ENCODE results near the gene DDX42. TPM values are rescaled to one million over a fixed set of nuclear protein-coding genes. Genes with fewer than 3 reads are reported as not detected.

Gene DDX42
- total and polyA plus RNA-seq, 2 of the 13 experiments (the other 11 are each of a cell fraction or from before 2014, with no cell fraction given), result 87.2 to 92.9 TPM

DNA sequence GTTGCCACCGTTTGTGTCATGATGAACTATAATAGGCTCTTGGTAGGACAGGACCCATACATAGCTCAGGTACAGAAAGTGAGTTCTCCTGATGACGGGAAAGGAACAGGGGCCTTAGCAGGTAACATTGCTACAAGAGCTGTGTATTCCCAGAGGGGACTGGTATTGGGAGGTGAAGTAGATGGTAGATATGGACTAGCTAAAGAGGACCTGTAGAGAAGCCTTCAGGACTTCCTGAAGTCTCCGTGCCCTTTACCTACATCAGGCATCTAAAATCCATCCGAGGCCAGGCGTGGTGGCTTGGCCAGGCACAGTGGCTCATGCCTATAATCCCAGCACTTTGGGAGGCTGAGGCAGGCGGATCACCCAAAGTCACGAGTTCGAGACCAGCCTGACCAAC is 81.2 kb downstream of the DDX42 start:
- DNase-seq (ENCODE audit: low spot score) (no peak), FAIRE-seq (no peak), ATAC-seq (peak; percentile 6)
- Histone ChIP-seq H2AFZ (ENCODE audit: low read length) (no peak overlapping the region), H4K20me1 (ENCODE audit: insufficient read depth, low read length) (no peaks in the 10 kb centered on the region), H3K9ac (ENCODE audit: insufficient read depth, low read depth, low read length) (no peak overlapping the region; the same call in 1 of the 2 replicates), H3K4me3 (replicated peaks in 1 of 3; ENCODE audit: insufficient read depth in 1 of 3, low read depth in 2 of 3, low read length in 3 of 3) (no peak overlapping the region), H3K36me3 (replicated peaks in 1 of 2; ENCODE audit: control insufficient read depth in 1 of 2, insufficient read depth in 2 of 2, low read length in 2 of 2) (no peaks in the 10 kb centered on the region), H3K9me3 (ENCODE audit: low read length) (no peaks in the 10 kb centered on the region), H3K79me2 (ENCODE audit: insufficient read depth, low read length) (no peaks in the 10 kb centered on the region), H3K27ac (ENCODE audit: extremely low read length, insufficient read depth, low read length) (peak overlapping the region; percentile 58), H3K4me2 (ENCODE audit: low read depth, low read length) (peak overlapping the region; percentile 65), H3K27me3 (ENCODE audit: control insufficient read depth in 1 of 2, insufficient read depth in 2 of 2, low read length in 2 of 2) (peaks cover 0 to 13% of the 10 kb centered on the region in 2 experiments; a peak in 3 of 5 replicates), H3K4me1 (ENCODE audit: insufficient read depth, low read length) (peaks cover 56% of the 10 kb centered on the region)
- BruUV-seq (replicated peaks), result no TSS peak
- intact Hi-C loops (cut with micrococcal nuclease; ENCODE audit: unreplicated experiment) (no loop called here), in situ Hi-C loops (cut with HindIII; ENCODE audit: extremely low pct_ligation_motif_present, low pct_unique_long_range_greater_than_20kb) (no loop called here)
- ChIA-PET CTCF (ENCODE audit: low intra/inter-chr PET ratio, low total read pairs) (no interaction called here), POLR2A (interaction anchor here (1.4 kb wide), 1 partner anchor 12 kb away, joined by 5 read pairs; no protein-coding TSS in a partner anchor)
- WGBS (ENCODE audit: low lambda C conversion rate), result 74% methylated on average over 8 of the region's 8 CpGs
- TF ChIP-seq, protein P1, sequence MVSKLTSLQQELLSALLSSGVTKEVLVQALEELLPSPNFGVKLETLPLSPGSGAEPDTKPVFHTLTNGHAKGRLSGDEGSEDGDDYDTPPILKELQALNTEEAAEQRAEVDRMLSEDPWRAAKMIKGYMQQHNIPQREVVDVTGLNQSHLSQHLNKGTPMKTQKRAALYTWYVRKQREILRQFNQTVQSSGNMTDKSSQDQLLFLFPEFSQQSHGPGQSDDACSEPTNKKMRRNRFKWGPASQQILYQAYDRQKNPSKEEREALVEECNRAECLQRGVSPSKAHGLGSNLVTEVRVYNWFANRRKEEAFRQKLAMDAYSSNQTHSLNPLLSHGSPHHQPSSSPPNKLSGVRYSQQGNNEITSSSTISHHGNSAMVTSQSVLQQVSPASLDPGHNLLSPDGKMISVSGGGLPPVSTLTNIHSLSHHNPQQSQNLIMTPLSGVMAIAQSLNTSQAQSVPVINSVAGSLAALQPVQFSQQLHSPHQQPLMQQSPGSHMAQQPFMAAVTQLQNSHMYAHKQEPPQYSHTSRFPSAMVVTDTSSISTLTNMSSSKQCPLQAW (CRISPR knock-in tag; IDR thresholded peaks at IDR 0.05), result 0 out of 2 replicates have a peak, but pooled peaks have one; percentile 6
- TF ChIP-seq MED1 (CRISPR knock-in tag; IDR thresholded peaks at IDR 0.05) (no peak), ZNF501 (CRISPR knock-in tag; IDR thresholded peaks at IDR 0.05) (0 out of 2 replicates have a peak, but pooled peaks have one; percentile 28), PITX1 (CRISPR knock-in tag; IDR thresholded peaks at IDR 0.05) (no peak), IRX3 (CRISPR knock-in tag; IDR thresholded peaks at IDR 0.05; ENCODE audit: borderline replicate concordance, low read depth) (0 out of 2 replicates have a peak, but pooled peaks have one; percentile 53), ZNF251 (CRISPR knock-in tag; IDR thresholded peaks at IDR 0.05) (no peak), HOXA3 (CRISPR knock-in tag; IDR thresholded peaks at IDR 0.05) (peak; percentile 2; the same call in 1 of the 2 replicates), SALL1 (CRISPR knock-in tag; IDR thresholded peaks at IDR 0.05) (no peak), ZKSCAN1 (IDR thresholded peaks at IDR 0.05; ENCODE audit: low read length) (no peak), ZEB1 (IDR thresholded peaks at IDR 0.05; ENCODE audit: insufficient replicate concordance, low read depth) (no peak), ZNF572 (CRISPR knock-in tag; IDR thresholded peaks at IDR 0.05) (0 out of 2 replicates have a peak, but pooled peaks have one; percentile 68), ZNF556 (CRISPR knock-in tag; IDR thresholded peaks at IDR 0.05; ENCODE audit: borderline replicate concordance) (0 out of 2 replicates have a peak, but pooled peaks have one; percentile 2), ZNF709 (CRISPR knock-in tag; IDR thresholded peaks at IDR 0.05) (0 out of 2 replicates have a peak, but pooled peaks have one; percentile 19), SP4 (CRISPR knock-in tag; IDR thresholded peaks at IDR 0.05) (0 out of 2 replicates have a peak, but pooled peaks have one; percentile 38), IRF2 (CRISPR knock-in tag; IDR thresholded peaks at IDR 0.05) (no peak), EZH2 (conservative IDR thresholded peaks at IDR 0.05; ENCODE audit: low read depth, low read length) (no peak)
- TF ChIP-seq, protein P2, sequence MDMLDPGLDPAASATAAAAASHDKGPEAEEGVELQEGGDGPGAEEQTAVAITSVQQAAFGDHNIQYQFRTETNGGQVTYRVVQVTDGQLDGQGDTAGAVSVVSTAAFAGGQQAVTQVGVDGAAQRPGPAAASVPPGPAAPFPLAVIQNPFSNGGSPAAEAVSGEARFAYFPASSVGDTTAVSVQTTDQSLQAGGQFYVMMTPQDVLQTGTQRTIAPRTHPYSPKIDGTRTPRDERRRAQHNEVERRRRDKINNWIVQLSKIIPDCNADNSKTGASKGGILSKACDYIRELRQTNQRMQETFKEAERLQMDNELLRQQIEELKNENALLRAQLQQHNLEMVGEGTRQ (IDR thresholded peaks at IDR 0.05; ENCODE audit: low read depth, low read length), result no peak
- TF ChIP-seq, protein P2 (CRISPR knock-in tag; IDR thresholded peaks at IDR 0.05; ENCODE audit: borderline replicate concordance), result no peak
- TF ChIP-seq, protein P3, sequence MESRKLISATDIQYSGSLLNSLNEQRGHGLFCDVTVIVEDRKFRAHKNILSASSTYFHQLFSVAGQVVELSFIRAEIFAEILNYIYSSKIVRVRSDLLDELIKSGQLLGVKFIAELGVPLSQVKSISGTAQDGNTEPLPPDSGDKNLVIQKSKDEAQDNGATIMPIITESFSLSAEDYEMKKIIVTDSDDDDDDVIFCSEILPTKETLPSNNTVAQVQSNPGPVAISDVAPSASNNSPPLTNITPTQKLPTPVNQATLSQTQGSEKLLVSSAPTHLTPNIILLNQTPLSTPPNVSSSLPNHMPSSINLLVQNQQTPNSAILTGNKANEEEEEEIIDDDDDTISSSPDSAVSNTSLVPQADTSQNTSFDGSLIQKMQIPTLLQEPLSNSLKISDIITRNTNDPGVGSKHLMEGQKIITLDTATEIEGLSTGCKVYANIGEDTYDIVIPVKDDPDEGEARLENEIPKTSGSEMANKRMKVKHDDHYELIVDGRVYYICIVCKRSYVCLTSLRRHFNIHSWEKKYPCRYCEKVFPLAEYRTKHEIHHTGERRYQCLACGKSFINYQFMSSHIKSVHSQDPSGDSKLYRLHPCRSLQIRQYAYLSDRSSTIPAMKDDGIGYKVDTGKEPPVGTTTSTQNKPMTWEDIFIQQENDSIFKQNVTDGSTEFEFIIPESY (CRISPR knock-in tag; IDR thresholded peaks at IDR 0.05), result no peak
- TF ChIP-seq, protein P4, sequence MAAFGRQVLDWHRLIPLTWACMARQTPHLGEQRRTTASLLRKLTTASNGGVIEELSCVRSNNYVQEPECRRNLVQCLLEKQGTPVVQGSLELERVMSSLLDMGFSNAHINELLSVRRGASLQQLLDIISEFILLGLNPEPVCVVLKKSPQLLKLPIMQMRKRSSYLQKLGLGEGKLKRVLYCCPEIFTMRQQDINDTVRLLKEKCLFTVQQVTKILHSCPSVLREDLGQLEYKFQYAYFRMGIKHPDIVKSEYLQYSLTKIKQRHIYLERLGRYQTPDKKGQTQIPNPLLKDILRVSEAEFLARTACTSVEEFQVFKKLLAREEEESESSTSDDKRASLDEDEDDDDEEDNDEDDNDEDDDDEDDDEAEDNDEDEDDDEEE (CRISPR knock-in tag; IDR thresholded peaks at IDR 0.05), result peak; percentile 57
